Muscle of leg (tissue), 11 donors: Measurements from ENCODE around the gene HECTD1. TPM values are rescaled to one million over a fixed set of nuclear protein-coding genes. Genes with fewer than 3 reads are reported as not detected.
A peak's percentile ranks its signal among the peaks of the same experiment; 100 is the strongest.
"Not testable (repeated sequence)": the region's sequence is repeated elsewhere in the genome, so short reads cannot be mapped to it uniquely, and the experiment has no call there.

Experiments
- DNase-seq: peaks from one replicate; pipeline ENCODE4 v3.0.0; 2013
- H3K27ac ChIP-seq: one replicate; pipeline ENCODE4 v1.5.1; 2013; ENCODE audit warnings: mild to moderate bottlenecking, low read length, control low read depth
- H3K27me3 ChIP-seq: one replicate; pipeline ENCODE4 v1.6.1; 2013; ENCODE audit warnings: low read length; ENCODE audit not compliant: control insufficient read depth, insufficient read depth
- H3K36me3 ChIP-seq: one replicate; pipeline ENCODE4 v1.6.1; 2013; ENCODE audit warnings: low read length; ENCODE audit not compliant: control insufficient read depth, insufficient read depth
- H3K4me1 ChIP-seq: one replicate; pipeline ENCODE4 v1.6.1; 2013; ENCODE audit warnings: low read length; ENCODE audit not compliant: control insufficient read depth, insufficient read depth
- H3K4me3 ChIP-seq: one replicate; pipeline ENCODE4 v1.5.1; 2013; ENCODE audit warnings: low read length, control low read depth
- H3K9me3 ChIP-seq: replicated peaks from 2 replicates; pipeline ENCODE4 v1.6.1; 2013; ENCODE audit warnings: low read depth, low read length; ENCODE audit not compliant: control insufficient read depth
- WGBS: methylation state at CpG from one replicate; pipeline ENCODE4 v1.1.5; 2013; ENCODE audit warnings: missing lambda C conversion rate; ENCODE audit not compliant: insufficient coverage; 5-methylcytosine and 5-hydroxymethylcytosine counted together
- polyA plus RNA-seq, 8 donors: library from polyadenylated mRNA; unstranded; fragments of 120-200 nt; gene quantifications; one replicate each; pipeline versions ENCODE4 v1.2.1 to v1.2.3, GENCODE V29; 2013; ENCODE audit warnings: inconsistent platforms in 1 of 8, low replicate concordance in 1 of 8; ENCODE audit not compliant: insufficient read length in 8 of 8, insufficient read depth in 1 of 8
- total RNA-seq: library from RNA; stranded (reverse); fragments of 120-200 nt; gene quantifications from one replicate; pipeline ENCODE4 v1.2.4, GENCODE V29; 2013

Gene HECTD1
- total and polyA plus RNA-seq, 9 donors: 85.5 to 149 (median 108) TPM

DNA sequence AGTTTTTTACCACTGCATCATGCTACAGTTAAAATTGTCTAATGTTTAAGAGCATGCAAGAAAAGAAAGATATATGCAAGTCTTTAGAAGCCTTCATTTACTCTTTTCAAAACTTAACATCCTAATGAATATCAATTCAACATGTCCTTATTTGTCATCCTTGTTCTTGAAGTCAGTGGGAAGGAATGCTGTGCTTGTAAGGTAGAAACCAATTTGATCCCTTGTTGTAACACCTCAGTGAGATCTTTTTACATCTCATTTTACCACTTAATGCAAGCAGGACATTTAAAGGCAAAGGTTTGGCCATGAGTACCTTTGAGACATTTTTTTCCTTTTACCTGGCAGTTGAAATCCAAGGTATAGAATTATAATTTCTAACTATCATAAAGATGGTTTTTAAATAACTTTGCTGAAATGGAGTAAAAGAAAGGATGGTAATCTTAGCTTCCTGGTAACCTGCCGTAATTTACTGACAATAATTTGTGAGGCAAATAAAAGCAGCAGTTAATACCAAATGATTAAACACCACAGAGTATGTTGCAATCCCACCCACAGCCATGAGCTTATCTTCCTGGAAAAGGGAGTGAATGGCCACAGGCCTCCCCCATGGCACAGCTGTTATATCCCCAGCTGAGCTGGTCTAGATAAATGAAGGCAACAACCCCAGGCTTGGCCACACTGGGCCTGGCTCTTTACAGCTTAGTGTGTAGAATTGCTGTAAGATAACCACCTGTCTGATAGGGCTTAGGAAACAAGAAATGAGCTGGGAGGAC, 148.3 kb downstream of the HECTD1 start:
- Histone ChIP-seq H3K36me3 (no peaks in the 10 kb centered on the region), H3K4me3 (no peak overlapping the region), H3K27ac (peak overlapping the region; percentile 4), H3K9me3 (no peaks in the 10 kb centered on the region), H3K27me3 (no peaks in the 10 kb centered on the region), H3K4me1 (peaks cover 6% of the 10 kb centered on the region)
- WGBS: no CpG with 5 or more reads among the region's 1 CpG
- peak; percentile 56 for DNase-seq

DNA sequence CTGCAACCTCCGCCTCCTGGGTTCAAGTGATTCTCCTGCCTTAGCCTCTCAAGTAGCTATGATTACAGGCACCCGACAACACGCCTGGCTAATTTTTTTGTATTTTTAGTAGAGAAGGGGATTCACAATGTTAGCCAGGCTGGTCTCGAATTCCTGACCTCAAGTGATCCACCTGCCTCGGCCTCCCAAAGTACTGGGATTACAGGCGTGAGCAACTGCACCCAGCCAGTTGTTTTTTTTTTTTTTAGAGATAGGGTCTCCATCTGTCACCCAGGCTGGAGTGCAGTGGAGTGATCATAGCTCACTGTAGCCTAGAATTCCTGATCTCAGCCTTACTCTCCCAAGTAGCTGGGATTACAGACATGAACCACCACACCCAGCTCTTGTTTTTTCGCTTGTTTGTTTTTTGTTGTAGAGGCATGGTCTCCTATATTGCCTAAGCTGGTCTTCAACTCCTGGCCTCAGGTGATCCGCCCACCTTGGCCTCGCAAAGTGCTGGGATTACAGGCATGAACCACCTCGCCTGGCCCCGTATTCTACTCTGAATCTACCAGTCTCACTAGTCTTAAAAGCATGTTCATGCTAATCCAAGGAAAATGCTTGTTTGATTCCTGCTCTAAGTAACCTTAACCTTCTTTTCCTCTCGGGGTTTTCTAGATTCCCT, 149.8 kb downstream of the HECTD1 start:
- H3K4me3 ChIP-seq: no peak overlapping the region
- H3K4me1 ChIP-seq: peaks cover 6% of the 10 kb centered on the region
- no peaks in the 10 kb centered on the region for H3K27me3 ChIP-seq
- no peaks in the 10 kb centered on the region for H3K36me3 ChIP-seq
- no peak for DNase-seq
- no peaks in the 10 kb centered on the region for H3K9me3 ChIP-seq
- H3K27ac ChIP-seq: peak overlapping the region; percentile 29
- 96% methylated on average over 6 of the region's 12 CpGs for WGBS

DNA sequence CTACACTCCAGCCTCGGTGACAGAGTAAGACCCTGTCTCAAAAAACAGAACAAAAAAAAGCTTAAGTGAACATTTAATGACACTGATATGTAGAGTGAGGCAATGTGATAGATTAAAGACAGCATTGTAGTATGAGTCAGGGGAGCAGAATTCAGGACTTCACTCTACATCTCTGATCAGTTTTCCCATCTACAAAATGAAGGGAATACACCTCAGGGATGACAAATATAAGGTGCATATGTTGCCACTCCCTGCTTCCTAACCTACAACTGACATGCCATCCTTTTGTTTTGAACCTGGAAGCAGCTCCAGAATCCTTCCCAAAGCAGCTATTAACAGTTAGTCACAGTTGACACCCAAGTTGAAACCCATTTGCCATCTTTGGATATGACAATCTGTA, 150.6 kb downstream of the HECTD1 start:
- Histone ChIP-seq H3K27me3 (no peaks in the 10 kb centered on the region), H3K4me3 (no peak overlapping the region), H3K4me1 (peaks cover 6% of the 10 kb centered on the region), H3K36me3 (no peaks in the 10 kb centered on the region), H3K9me3 (no peaks in the 10 kb centered on the region), H3K27ac (no peak overlapping the region)
- no peak for DNase-seq
- no CpG with 5 or more reads among the region's 1 CpG for WGBS

DNA sequence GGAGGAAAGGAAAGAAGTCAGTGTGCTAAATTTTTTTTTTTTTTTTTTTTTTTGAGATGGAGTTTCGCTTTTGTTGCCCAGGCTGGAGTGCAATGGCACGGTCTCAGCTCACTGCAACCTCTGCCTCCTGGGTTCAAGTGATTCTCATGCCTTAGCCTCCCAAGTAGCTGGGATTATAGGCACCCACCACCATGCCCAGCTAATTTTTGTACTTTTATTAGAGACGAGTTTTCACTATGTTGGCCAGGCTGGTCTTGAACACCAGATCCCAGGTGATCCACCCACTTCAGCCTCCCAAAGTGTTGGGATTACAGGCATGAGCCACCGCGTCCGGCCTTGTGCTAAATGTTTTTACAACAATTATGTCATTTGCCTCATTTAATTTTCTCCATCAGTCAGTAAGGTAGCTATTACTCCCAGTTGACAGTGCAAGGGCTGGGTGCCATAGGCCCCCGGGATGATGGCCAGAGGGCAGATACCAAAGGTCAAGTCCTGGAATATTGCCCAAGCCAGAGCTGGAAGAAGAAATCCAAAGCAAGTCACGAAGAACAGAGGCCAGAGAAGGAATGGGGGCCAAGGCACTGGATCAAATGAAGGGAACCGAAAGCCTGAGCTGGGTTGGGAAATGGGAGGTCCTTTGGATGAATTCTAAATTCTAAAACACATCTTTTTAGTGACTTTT, 154.5 kb downstream of the HECTD1 start:
- not testable (repeated sequence) for H3K27ac ChIP-seq, H3K4me3 ChIP-seq, H3K36me3 ChIP-seq, H3K9me3 ChIP-seq, H3K4me1 ChIP-seq, H3K27me3 ChIP-seq
- DNase-seq: peak; percentile 50
- 81% methylated on average over 5 of the region's 9 CpGs for WGBS

DNA sequence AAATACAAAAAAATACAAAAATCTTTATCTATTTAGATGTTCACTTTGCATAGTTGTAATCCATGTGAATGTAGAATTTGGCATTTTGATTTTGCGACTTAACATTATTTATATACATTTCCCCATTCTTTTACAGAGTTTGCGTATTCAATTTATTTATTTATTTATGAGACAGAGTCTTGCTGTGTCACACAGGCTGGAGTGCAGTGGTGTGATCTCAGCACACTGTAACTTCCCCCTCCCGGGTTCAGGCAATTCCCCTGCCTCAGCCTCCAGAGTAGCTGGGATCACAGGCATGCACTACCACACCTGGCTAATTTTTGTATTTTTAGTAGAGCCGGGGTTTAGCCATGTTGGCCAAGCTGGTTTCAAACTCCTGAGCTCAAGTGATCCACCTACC, 156.1 kb downstream of the HECTD1 start:
- Histone ChIP-seq H3K27ac (no peak overlapping the region), H3K4me1 (no peaks in the 10 kb centered on the region), H3K36me3 (no peaks in the 10 kb centered on the region), H3K4me3 (no peak overlapping the region), H3K27me3 (no peaks in the 10 kb centered on the region), H3K9me3 (no peaks in the 10 kb centered on the region)
- no peak for DNase-seq
- 60% methylated on average over 1 of the region's 4 CpGs for WGBS

DNA sequence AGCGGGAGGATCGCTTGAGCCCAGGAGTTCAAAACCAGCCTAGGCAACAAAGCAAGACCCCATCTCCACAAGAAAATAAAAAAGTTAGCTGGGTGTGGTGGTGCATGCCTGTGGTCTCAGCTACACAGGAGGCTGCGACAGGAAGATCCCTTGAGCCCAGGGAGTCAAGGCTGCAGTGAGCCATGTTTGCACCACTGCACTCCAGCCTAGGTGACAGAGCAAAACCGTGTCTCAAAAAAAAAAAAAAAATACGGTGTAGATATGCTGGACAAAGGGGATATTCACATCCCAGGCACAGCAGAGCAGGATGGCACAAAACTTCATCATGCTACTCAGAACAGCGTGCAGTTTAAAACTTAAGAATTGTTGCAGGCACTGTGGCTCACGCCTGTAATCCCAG, 156.6 kb downstream of the HECTD1 start:
- no peaks in the 10 kb centered on the region for H3K36me3 ChIP-seq
- no peak for DNase-seq
- 78% methylated on average over 3 of the region's 7 CpGs for WGBS
- no peaks in the 10 kb centered on the region for H3K27me3 ChIP-seq
- no peak overlapping the region for H3K4me3 ChIP-seq
- H3K4me1 ChIP-seq: no peaks in the 10 kb centered on the region
- no peaks in the 10 kb centered on the region for H3K9me3 ChIP-seq
- H3K27ac ChIP-seq: no peak overlapping the region

Other genes with a start within 250 kb of the HECTD1 start
- 12.5 TPM for gene AP4S1, start 182.1 kb downstream of the HECTD1 start, total RNA-seq
- 10 to 100 TPM; 12.0 to 14.2 (median 13.0) TPM for gene AP4S1, start 182.1 kb downstream of the HECTD1 start, polyA plus RNA-seq
- 56.1 TPM for gene STRN3, start 181.4 kb downstream of the HECTD1 start, total RNA-seq
- gene STRN3, start 181.4 kb downstream of the HECTD1 start, polyA plus RNA-seq: 10 to 100 TPM; 31.6 to 46.3 (median 42.1) TPM
- gene HEATR5A, start 212.8 kb upstream of the HECTD1 start, total RNA-seq: 26.0 TPM
- 10 to 100 TPM in 7 of 8 donors, 1 to 10 TPM in 1; 9.5 to 15.9 (median 12.5) TPM for gene HEATR5A, start 212.8 kb upstream of the HECTD1 start, polyA plus RNA-seq
- 12.7 TPM for gene DTD2, start 249.7 kb upstream of the HECTD1 start, total RNA-seq
- gene DTD2, start 249.7 kb upstream of the HECTD1 start, polyA plus RNA-seq: 10 to 100 TPM in 7 of 8 donors, 1 to 10 TPM in 1; 8.3 to 16.1 (median 12.5) TPM